Neuron (in vitro differentiated cells): ENCODE measurements around the gene CRISP2.

Experiments used
- H2AFZ ChIP-seq: one replicate; pipeline ENCODE4 v1.6.1; 2013; ENCODE audit warnings: low read depth, mild to moderate bottlenecking, inconsistent platforms, low read length, moderate library complexity
- H3K27me3 ChIP-seq: one replicate; pipeline ENCODE4 v1.6.1; 2013; ENCODE audit warnings: low read length; ENCODE audit not compliant: insufficient read depth
- H3K36me3 ChIP-seq: one replicate; pipeline ENCODE4 v1.6.1; 2013; ENCODE audit warnings: low read length; ENCODE audit not compliant: insufficient read depth
- H3K4me1 ChIP-seq: one replicate; pipeline ENCODE4 v1.6.1; 2013; ENCODE audit warnings: low read length; ENCODE audit not compliant: insufficient read depth
- H3K4me3 ChIP-seq: 2 replicates; pipeline ENCODE4 v1.5.1; 2013; ENCODE audit warnings: mild to moderate bottlenecking, low read length, moderate library complexity
- H3K9me3 ChIP-seq: one replicate; pipeline ENCODE4 v1.6.1; 2013; ENCODE audit warnings: low read length

CRISP2 gene

GRCh38 chr6:49648036-49648435 is 65.3 kb downstream of the CRISP2 start:
- no peaks in the 10 kb centered on the region for H3K9me3 ChIP-seq
- H3K36me3 ChIP-seq, result no peaks in the 10 kb centered on the region
- no peak overlapping the region for H2AFZ ChIP-seq
- H3K27me3 ChIP-seq, result no peaks in the 10 kb centered on the region
- no peaks in the 10 kb centered on the region for H3K4me1 ChIP-seq
- H3K4me3 ChIP-seq, result no peak overlapping the region

- no peak overlapping the region for H2AFZ ChIP-seq
- no peaks in the 10 kb centered on the region for H3K27me3 ChIP-seq
- no peaks in the 10 kb centered on the region for H3K36me3 ChIP-seq
- no peak overlapping the region for H3K4me3 ChIP-seq
- H3K9me3 ChIP-seq, result no peaks in the 10 kb centered on the region
- H3K4me1 ChIP-seq, result no peaks in the 10 kb centered on the region
These were observed 65.9 kb downstream of the CRISP2 start for GRCh38 chr6:49647476-49647875.

GRCh38 chr6:49646942-49647341 is 66.4 kb downstream of the CRISP2 start:
- H3K9me3 ChIP-seq, result no peaks in the 10 kb centered on the region
- no peaks in the 10 kb centered on the region for H3K4me1 ChIP-seq
- H3K27me3 ChIP-seq, result no peaks in the 10 kb centered on the region
- no peak overlapping the region for H2AFZ ChIP-seq
- no peaks in the 10 kb centered on the region for H3K36me3 ChIP-seq
- no peak overlapping the region for H3K4me3 ChIP-seq

DNA sequence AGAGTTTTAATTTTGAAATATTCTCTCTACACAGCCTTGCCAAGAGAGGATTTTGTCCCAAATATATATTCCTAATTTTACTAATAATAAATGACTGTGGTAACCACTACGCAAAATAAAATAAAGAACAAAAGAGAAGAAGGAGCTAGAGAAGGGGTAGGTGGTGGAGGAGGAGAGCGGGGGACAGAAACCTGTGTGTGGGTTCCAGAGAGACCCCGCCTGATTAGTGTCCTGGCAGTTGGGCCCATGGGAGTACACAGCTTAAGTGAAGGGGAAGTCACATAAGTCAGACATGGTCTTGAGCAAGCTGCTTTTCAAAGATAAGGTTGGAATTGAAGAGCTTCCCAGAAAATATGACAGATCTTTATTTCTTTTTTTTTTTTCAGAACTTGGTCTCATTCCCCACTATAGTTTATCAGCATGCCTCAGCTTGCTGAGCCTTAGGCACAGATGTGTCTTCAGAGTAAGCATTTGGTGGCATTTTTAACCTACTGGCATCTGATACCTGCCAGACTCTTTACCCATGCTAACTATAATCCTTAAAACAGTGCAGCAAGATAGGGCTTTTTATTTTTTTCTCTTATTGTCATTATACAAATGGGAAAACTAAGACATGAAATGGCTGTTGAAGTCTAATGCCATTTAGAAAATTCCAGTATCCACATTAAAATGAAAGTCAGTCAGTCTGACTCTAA is 67.1 kb downstream of the CRISP2 start:
- no peak overlapping the region for H2AFZ ChIP-seq
- H3K4me3 ChIP-seq, result no peak overlapping the region
- H3K36me3 ChIP-seq, result no peaks in the 10 kb centered on the region
- no peaks in the 10 kb centered on the region for H3K27me3 ChIP-seq
- no peaks in the 10 kb centered on the region for H3K9me3 ChIP-seq
- H3K4me1 ChIP-seq, result no peaks in the 10 kb centered on the region

GRCh38 chr6:49645139-49645538 is 68.2 kb downstream of the CRISP2 start:
- H3K36me3 ChIP-seq, result no peaks in the 10 kb centered on the region
- no peaks in the 10 kb centered on the region for H3K9me3 ChIP-seq
- no peaks in the 10 kb centered on the region for H3K27me3 ChIP-seq
- no peak overlapping the region for H3K4me3 ChIP-seq
- no peak overlapping the region for H2AFZ ChIP-seq
- no peaks in the 10 kb centered on the region for H3K4me1 ChIP-seq
